Stimulated activated CD8-positive, alpha-beta memory T cell treated with anti-CD3 and anti-CD28 coated beads, Interleukin-7, amount 100 ng/mL, for 24 hours (primary cell): ENCODE measurements around the gene NIN.
"Not testable (repeated sequence)": the region's sequence is repeated elsewhere in the genome, so short reads cannot be mapped to it uniquely, and the experiment has no call there.

Experiments
- DNase-seq: peaks from one replicate; pipeline ENCODE4 v3.0.0-alpha.2; 2020; ENCODE audit warnings: low read depth

The NIN gene

GRCh38 chr14:50816395-50817047 lies 14.4 kb downstream of the NIN start:
- DNase-seq, result no peak

GRCh38 chr14:50815526-50815925 lies 15.4 kb downstream of the NIN start:
- not testable (repeated sequence) for DNase-seq

- DNase-seq, result not testable (repeated sequence)
Observed at GRCh38 chr14:50815058-50815457, 15.9 kb downstream of the NIN start.

GRCh38 chr14:50814161-50814560 lies 16.8 kb downstream of the NIN start:
- no peak for DNase-seq

GRCh38 chr14:50813544-50813863 lies 17.5 kb downstream of the NIN start:
- no peak for DNase-seq

- DNase-seq, result no peak
Observed at GRCh38 chr14:50812856-50813543, 18.0 kb downstream of the NIN start.

GRCh38 chr14:50812180-50812579 lies 18.8 kb downstream of the NIN start:
- DNase-seq, result no peak

GRCh38 chr14:50808053-50808452 lies 22.9 kb downstream of the NIN start:
- no peak for DNase-seq

- DNase-seq, result no peak
Observed at GRCh38 chr14:50806241-50806933, 24.6 kb downstream of the NIN start.

- DNase-seq, result no peak
Observed at GRCh38 chr14:50805396-50805795, 25.6 kb downstream of the NIN start.

GRCh38 chr14:50804181-50804721 lies 26.7 kb downstream of the NIN start:
- DNase-seq, result no peak

- no peak for DNase-seq
Observed at GRCh38 chr14:50801706-50802105, 29.3 kb downstream of the NIN start.

GRCh38 chr14:50800032-50800431 lies 30.9 kb downstream of the NIN start:
- DNase-seq, result no peak

GRCh38 chr14:50798048-50798421 lies 32.9 kb downstream of the NIN start:
- no peak for DNase-seq

- DNase-seq, result no peak
Observed at GRCh38 chr14:50797250-50798047, 33.5 kb downstream of the NIN start.

- DNase-seq, result no peak
Observed at GRCh38 chr14:50796390-50796789, 34.6 kb downstream of the NIN start.

GRCh38 chr14:50795909-50796308 lies 35.1 kb downstream of the NIN start:
- no peak for DNase-seq

GRCh38 chr14:50795142-50795541 lies 35.8 kb downstream of the NIN start:
- no peak for DNase-seq

- DNase-seq, result no peak
Observed at GRCh38 chr14:50794068-50794645, 36.8 kb downstream of the NIN start.

GRCh38 chr14:50792634-50793068 lies 38.3 kb downstream of the NIN start:
- no peak for DNase-seq

GRCh38 chr14:50792051-50792477 lies 38.9 kb downstream of the NIN start:
- no peak for DNase-seq

GRCh38 chr14:50791201-50791600 lies 39.8 kb downstream of the NIN start:
- no peak for DNase-seq
